Keratinocyte (primary cell): ENCODE measurements around the gene PSAPL1. TPM values are rescaled to one million over a fixed set of nuclear protein-coding genes. Genes with fewer than 3 reads are reported as not detected.

Source experiments
- DNase-seq: peaks from one replicate; pipeline ENCODE4 v3.0.0-alpha.2; 2011; ENCODE audit warnings: low read depth, missing footprints, low spot score
- FAIRE-seq: peaks from 2 replicates; lab custom pipeline; 2011; peaks lifted over from hg19 to GRCh38; lab: Jason Lieb, UNC
- H2AFZ ChIP-seq: 2 replicates; pipeline ENCODE4 v1.6.0; 2012; ENCODE audit warnings: low read length, control low read depth, inconsistent platforms; ENCODE audit not compliant: control insufficient read depth
- H3K27ac ChIP-seq: 2 replicates; pipeline ENCODE4 v1.5.1; 2011; ENCODE audit warnings: low read length; ENCODE audit not compliant: control insufficient read depth, insufficient read depth
- H3K27me3 ChIP-seq: 3 replicates; pipeline ENCODE4 v1.6.0; 2011; ENCODE audit warnings: low read length; ENCODE audit not compliant: control insufficient read depth, insufficient read depth; ENCODE audit errors: extremely low read depth
- H3K36me3 ChIP-seq, 2 experiments: 2 replicates in 1 of 2; 3 replicates in 1 of 2; pipeline ENCODE4 v1.5.1; 2011; ENCODE audit warnings: low read length in 2 of 2, mild to moderate bottlenecking in 1 of 2; ENCODE audit not compliant: control insufficient read depth in 2 of 2, insufficient read depth in 2 of 2; ENCODE audit errors: extremely low read depth in 1 of 2
- H3K4me1 ChIP-seq: 3 replicates; pipeline ENCODE4 v1.5.1; 2011; ENCODE audit warnings: low read length; ENCODE audit not compliant: control insufficient read depth, insufficient read depth; ENCODE audit errors: extremely low read depth
- H3K4me2 ChIP-seq: 3 replicates; pipeline ENCODE4 v1.6.0; 2011; ENCODE audit warnings: low read depth, low read length; ENCODE audit not compliant: control insufficient read depth, insufficient read depth; ENCODE audit errors: extremely low read depth
- H3K4me3 ChIP-seq, 3 experiments: fragments of 200-600 bp in 1 of 3; sonication (generic) in 1 of 3; 2 replicates in 2 of 3; 3 replicates in 1 of 3; pipeline ENCODE4 v1.5.1; 2011 to 2016; ENCODE audit warnings: low read length in 3 of 3, mild to moderate bottlenecking in 3 of 3, control low read depth in 2 of 3, inconsistent platforms in 1 of 3, low read depth in 1 of 3, mixed read lengths in 1 of 3, mixed run types in 1 of 3, moderate library complexity in 1 of 3; ENCODE audit not compliant: control insufficient read depth in 2 of 3, insufficient read depth in 2 of 3; ENCODE audit errors: extremely low read depth in 1 of 3
- H3K79me2 ChIP-seq: 2 replicates; pipeline ENCODE4 v1.6.0; 2012; ENCODE audit warnings: low read length; ENCODE audit not compliant: control insufficient read depth, insufficient read depth
- H3K9ac ChIP-seq: 3 replicates; pipeline ENCODE4 v1.6.0; 2011; ENCODE audit warnings: low read length; ENCODE audit not compliant: control insufficient read depth, insufficient read depth; ENCODE audit errors: extremely low read depth
- H3K9me1 ChIP-seq: 3 replicates; pipeline ENCODE4 v1.6.0; 2011; ENCODE audit warnings: low read length; ENCODE audit not compliant: control insufficient read depth, insufficient read depth; ENCODE audit errors: extremely low read depth
- H3K9me3 ChIP-seq: 2 replicates; pipeline ENCODE4 v1.5.1; 2012; ENCODE audit warnings: low read depth, low read length; ENCODE audit not compliant: control insufficient read depth
- H4K20me1 ChIP-seq: 3 replicates; pipeline ENCODE4 v1.6.0; 2011; ENCODE audit warnings: low read length; ENCODE audit not compliant: control insufficient read depth, insufficient read depth; ENCODE audit errors: extremely low read depth
- EZH2 ChIP-seq: IDR thresholded peaks from one replicate; pipeline ENCODE4 v1.6.1; 2012; ENCODE audit warnings: inconsistent platforms, mild to moderate bottlenecking, low read length, moderate library complexity
- dilution Hi-C: fragments of 300-500 bp; cut with MboI; formaldehyde crosslinking; loops from one replicate; pipeline ENCODE4 v1.7.0; 2020; ENCODE audit warnings: low sequenced_read_pairs; ENCODE audit not compliant: extremely low pct_ligation_motif_present
- polyA plus RNA-seq, 5 experiments: library from polyadenylated mRNA; depleted of rRNA in 3 of 5; stranded (reverse) in 3 of 5; stranded (forward) in 1 of 5; unstranded in 1 of 5; fragments of >200 nt; gene quantifications; 1 replicate in 1 of 5; 2 replicates in 3 of 5; 3 replicates in 1 of 5; pipeline versions ENCODE4 v1.2.1 to v1.2.3, GENCODE V29; 2011 to 2012; ENCODE audit warnings: missing spikeins in 2 of 5, low read depth in 1 of 5, low replicate concordance in 1 of 5
- TF ChIP-seq, protein P1 (sequence below), 3 experiments: IDR thresholded peaks in 1 of 3; conservative IDR thresholded peaks in 1 of 3; optimal IDR thresholded peaks in 1 of 3; 2 replicates in 2 of 3; 3 replicates in 1 of 3; pipeline versions ENCODE3 to v1.5.1; 2011; ENCODE audit warnings: low read length in 3 of 3, mild to moderate bottlenecking in 3 of 3, moderate library complexity in 2 of 3, control low read depth in 1 of 3, inconsistent platforms in 1 of 3; ENCODE audit not compliant: insufficient read depth in 2 of 3; ENCODE audit errors: extremely low read depth in 1 of 3

PSAPL1 gene
- polyA plus RNA-seq, 1 donor (not counting 4 experiments of a cell fraction or from before 2014, with no cell fraction given) = 0.03 TPM

DNA sequence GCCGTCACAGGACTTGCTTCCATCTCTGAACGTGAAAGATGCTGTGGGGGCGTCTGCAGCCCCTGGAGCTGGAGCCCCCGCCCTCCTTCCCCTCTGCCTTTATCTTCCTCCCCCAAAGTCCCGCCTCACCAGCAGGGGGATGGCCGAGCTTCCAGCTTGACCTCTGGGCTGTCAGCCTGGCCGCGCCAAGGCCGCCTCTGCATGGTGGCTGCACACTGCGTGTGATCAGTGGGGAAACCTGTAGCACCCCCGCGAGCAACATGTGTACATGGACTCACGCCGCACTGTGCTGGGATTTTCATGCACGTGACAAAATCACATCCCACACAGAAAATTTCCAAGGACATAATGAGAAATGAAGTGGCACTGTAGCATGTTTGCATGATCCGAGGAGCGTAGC is 26.5 kb upstream of the PSAPL1 start:
- Histone ChIP-seq H3K9ac (no peak overlapping the region), H3K4me3 (no peak overlapping the region), H3K27me3 (no peaks in the 10 kb centered on the region), H3K9me3 (peaks cover 2% of the 10 kb centered on the region), H3K36me3 (no peaks in the 10 kb centered on the region), H3K79me2 (no peaks in the 10 kb centered on the region), H2AFZ (no peak overlapping the region), H3K4me1 (no peaks in the 10 kb centered on the region), H3K9me1 (no peaks in the 10 kb centered on the region), H3K27ac (no peak overlapping the region), H3K4me2 (no peak overlapping the region), H4K20me1 (no peaks in the 10 kb centered on the region)
- no peak for DNase-seq
- no peak for FAIRE-seq
- dilution Hi-C loops = no loop called here
- TF ChIP-seq, protein P1, sequence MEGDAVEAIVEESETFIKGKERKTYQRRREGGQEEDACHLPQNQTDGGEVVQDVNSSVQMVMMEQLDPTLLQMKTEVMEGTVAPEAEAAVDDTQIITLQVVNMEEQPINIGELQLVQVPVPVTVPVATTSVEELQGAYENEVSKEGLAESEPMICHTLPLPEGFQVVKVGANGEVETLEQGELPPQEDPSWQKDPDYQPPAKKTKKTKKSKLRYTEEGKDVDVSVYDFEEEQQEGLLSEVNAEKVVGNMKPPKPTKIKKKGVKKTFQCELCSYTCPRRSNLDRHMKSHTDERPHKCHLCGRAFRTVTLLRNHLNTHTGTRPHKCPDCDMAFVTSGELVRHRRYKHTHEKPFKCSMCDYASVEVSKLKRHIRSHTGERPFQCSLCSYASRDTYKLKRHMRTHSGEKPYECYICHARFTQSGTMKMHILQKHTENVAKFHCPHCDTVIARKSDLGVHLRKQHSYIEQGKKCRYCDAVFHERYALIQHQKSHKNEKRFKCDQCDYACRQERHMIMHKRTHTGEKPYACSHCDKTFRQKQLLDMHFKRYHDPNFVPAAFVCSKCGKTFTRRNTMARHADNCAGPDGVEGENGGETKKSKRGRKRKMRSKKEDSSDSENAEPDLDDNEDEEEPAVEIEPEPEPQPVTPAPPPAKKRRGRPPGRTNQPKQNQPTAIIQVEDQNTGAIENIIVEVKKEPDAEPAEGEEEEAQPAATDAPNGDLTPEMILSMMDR (optimal IDR thresholded peaks at IDR 0.05 in 1 of 3, IDR thresholded peaks at IDR 0.05 in 1 of 3, conservative IDR thresholded peaks at IDR 0.05 in 1 of 3; ENCODE audit: extremely low read depth in 1 of 3, insufficient read depth in 2 of 3, low read length in 3 of 3) = no peak
- TF ChIP-seq EZH2 = no peak

DNA sequence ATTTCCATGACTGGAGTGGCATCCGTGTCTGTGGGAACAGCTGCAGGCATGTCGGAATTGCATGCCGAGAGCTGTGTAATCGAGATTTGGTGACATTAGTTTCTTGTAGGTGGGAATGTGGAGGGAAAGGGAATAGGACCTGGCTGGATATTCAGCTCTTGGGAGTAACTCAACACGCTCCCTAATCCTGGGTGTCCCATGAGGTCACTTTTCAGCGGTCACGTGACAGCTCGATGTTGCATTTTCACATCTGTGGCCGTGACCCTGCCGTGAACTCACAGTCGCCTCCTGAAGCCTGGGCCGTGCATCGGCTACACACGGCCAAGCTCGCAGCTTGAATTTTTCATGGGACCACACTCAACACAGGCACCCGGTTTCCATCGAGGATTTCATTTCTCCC is 25.8 kb upstream of the PSAPL1 start:
- no peaks in the 10 kb centered on the region for H3K9me1 ChIP-seq
- FAIRE-seq (no peak), DNase-seq (no peak)
- H3K9ac ChIP-seq = no peak overlapping the region
- no peaks in the 10 kb centered on the region for H4K20me1 ChIP-seq
- no peak overlapping the region for H2AFZ ChIP-seq
- no peak overlapping the region for H3K27ac ChIP-seq
- TF ChIP-seq, protein P1 (optimal IDR thresholded peaks at IDR 0.05 in 1 of 3, IDR thresholded peaks at IDR 0.05 in 1 of 3, conservative IDR thresholded peaks at IDR 0.05 in 1 of 3; ENCODE audit: extremely low read depth in 1 of 3, insufficient read depth in 2 of 3, low read length in 3 of 3) = no peak
- TF ChIP-seq EZH2 = no peak
- no peaks in the 10 kb centered on the region for H3K9me3 ChIP-seq
- no peak overlapping the region for H3K4me3 ChIP-seq
- no peaks in the 10 kb centered on the region for H3K79me2 ChIP-seq
- dilution Hi-C loops = no loop called here
- no peak overlapping the region for H3K4me2 ChIP-seq
- H3K4me1 ChIP-seq = no peaks in the 10 kb centered on the region
- no peaks in the 10 kb centered on the region for H3K36me3 ChIP-seq
- no peaks in the 10 kb centered on the region for H3K27me3 ChIP-seq
